Right lobe of liver (tissue), 4 donors: Measurements from ENCODE around the gene CACNA1F.

Source experiments
- POLR2A ChIP-seq: fragments of 450-650 bp; IDR thresholded peaks from one replicate; pipeline ENCODE4 v1.6.1; 2017; ENCODE audit warnings: antibody characterized with exemption, mild to moderate bottlenecking
- TF ChIP-seq, protein P1 (sequence below), 4 donors: fragments of 200-600 bp in 3 of 4; fragments of 450-650 bp in 1 of 4; IDR thresholded peaks; one replicate each; pipeline versions ENCODE4 v1.5.1 to v1.8.0; 2016 to 2022; ENCODE audit warnings: antibody characterized with exemption in 4 of 4, mild to moderate bottlenecking in 2 of 4
- donor health status: DM: no; HTN: no; CAD: no.
- donor health status: DM: no; HTN: no; CAD: no.
- donor health status: DM: no; HTN: yes; CAD: no.

DNA sequence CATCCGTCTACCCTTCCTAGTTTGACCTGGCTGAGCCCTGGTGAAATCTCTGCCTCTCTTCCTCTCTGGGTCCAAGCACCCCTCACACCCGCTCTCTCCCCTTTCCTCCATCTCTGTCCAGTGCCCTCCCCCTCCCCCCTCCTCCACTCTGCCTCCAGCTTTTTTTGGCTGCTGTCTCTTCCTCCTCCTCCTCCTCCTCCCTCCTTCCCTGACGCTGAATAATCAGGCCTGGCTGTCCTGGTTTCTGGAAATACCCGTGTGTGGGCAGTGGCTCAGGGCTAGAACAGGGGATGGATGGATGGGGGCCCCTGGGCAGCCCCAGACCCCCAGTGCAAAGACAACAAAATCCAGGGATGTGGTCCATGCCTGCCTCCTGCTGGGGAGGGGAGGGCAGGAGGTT, 28.4 kb downstream of the CACNA1F start:
- TF ChIP-seq, protein P1, sequence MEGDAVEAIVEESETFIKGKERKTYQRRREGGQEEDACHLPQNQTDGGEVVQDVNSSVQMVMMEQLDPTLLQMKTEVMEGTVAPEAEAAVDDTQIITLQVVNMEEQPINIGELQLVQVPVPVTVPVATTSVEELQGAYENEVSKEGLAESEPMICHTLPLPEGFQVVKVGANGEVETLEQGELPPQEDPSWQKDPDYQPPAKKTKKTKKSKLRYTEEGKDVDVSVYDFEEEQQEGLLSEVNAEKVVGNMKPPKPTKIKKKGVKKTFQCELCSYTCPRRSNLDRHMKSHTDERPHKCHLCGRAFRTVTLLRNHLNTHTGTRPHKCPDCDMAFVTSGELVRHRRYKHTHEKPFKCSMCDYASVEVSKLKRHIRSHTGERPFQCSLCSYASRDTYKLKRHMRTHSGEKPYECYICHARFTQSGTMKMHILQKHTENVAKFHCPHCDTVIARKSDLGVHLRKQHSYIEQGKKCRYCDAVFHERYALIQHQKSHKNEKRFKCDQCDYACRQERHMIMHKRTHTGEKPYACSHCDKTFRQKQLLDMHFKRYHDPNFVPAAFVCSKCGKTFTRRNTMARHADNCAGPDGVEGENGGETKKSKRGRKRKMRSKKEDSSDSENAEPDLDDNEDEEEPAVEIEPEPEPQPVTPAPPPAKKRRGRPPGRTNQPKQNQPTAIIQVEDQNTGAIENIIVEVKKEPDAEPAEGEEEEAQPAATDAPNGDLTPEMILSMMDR (IDR thresholded peaks at IDR 0.05), result no peak
- TF ChIP-seq POLR2A, result no peak
